Choroid plexus epithelial cell (primary cell): Measurements from ENCODE around the gene TMEM248.
A peak's percentile ranks its signal among the peaks of the same experiment; 100 is the strongest.
"Not testable (repeated sequence)": the region's sequence is repeated elsewhere in the genome, so short reads cannot be mapped to it uniquely, and the experiment has no call there.

Experiments used
- DNase-seq: peaks from one replicate; pipeline ENCODE4 v3.0.0-alpha.2; 2010; ENCODE audit warnings: low read depth
- H3K4me3 ChIP-seq: 2 replicates; pipeline ENCODE4 v1.5.1; 2011; ENCODE audit warnings: low read depth, mild to moderate bottlenecking, control low read depth, low read length, moderate library complexity
- TF ChIP-seq, protein P1 (sequence below): conservative IDR thresholded peaks from 2 replicates; pipeline ENCODE4 v1.5.1; 2011; ENCODE audit warnings: low read depth, mild to moderate bottlenecking, control low read depth, inconsistent platforms, low read length, moderate library complexity

Gene TMEM248, protein sequence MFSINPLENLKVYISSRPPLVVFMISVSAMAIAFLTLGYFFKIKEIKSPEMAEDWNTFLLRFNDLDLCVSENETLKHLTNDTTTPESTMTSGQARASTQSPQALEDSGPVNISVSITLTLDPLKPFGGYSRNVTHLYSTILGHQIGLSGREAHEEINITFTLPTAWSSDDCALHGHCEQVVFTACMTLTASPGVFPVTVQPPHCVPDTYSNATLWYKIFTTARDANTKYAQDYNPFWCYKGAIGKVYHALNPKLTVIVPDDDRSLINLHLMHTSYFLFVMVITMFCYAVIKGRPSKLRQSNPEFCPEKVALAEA

DNA sequence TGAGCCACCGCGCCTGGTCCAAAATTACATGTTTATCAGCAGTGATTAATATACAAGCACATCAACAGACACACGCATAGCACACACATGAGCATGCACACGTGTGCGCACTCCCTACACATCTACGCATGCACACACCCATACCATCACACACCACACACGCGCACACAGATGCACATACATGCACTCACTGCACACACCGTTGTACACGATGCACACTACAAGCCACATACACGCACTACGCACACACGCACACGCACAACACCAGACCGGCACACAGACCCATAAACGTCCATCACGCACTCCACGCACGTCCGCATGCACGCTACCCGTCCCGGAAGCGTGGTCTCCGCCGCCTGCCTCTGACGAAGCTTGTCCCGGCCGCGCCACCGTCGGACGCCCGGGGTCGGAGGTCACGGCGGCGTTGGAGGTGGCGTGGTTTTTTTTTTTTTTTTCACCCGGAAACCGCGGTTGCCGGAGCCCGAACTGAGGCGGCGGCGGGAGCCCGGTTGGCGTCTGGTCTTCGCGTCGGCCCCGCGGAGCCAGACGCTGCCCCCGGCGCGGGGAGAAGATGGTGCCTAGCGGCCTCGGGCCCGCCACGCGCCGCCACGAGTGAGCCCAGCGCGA is at the start of gene TMEM248:
Gene TMEM248 (plus strand): TSS at position 457 of the 627 bp plus-strand sequence. CDS start 20,641 bp downstream, outside the sequence.
- TF ChIP-seq, protein P1, sequence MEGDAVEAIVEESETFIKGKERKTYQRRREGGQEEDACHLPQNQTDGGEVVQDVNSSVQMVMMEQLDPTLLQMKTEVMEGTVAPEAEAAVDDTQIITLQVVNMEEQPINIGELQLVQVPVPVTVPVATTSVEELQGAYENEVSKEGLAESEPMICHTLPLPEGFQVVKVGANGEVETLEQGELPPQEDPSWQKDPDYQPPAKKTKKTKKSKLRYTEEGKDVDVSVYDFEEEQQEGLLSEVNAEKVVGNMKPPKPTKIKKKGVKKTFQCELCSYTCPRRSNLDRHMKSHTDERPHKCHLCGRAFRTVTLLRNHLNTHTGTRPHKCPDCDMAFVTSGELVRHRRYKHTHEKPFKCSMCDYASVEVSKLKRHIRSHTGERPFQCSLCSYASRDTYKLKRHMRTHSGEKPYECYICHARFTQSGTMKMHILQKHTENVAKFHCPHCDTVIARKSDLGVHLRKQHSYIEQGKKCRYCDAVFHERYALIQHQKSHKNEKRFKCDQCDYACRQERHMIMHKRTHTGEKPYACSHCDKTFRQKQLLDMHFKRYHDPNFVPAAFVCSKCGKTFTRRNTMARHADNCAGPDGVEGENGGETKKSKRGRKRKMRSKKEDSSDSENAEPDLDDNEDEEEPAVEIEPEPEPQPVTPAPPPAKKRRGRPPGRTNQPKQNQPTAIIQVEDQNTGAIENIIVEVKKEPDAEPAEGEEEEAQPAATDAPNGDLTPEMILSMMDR, result no peak
- peak; percentile 87 for DNase-seq
- H3K4me3 ChIP-seq, result peak within 1 kb of the TSS; percentile 95

DNA sequence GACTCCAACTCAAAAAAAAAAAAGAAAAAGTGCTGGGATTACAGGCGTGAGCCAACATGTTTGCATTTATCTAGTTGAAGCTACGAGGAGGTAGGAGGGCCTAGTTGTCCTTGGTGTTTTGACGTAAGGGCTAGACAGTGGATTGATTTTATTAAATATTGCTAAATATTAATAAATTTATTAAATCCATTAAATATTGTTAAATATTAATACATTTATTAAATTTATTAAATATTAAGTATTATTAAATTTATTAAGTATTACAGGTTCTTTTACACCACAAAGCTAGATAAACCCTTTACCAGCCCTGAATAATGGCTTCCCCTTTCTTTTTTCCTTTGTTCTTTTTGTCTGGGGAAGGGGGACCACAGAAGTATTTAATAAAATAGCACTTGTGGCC is 47.5 kb upstream of the TMEM248 start:
- no peak overlapping the region for H3K4me3 ChIP-seq
- DNase-seq, result no peak
- TF ChIP-seq, protein P1, result no peak

DNA sequence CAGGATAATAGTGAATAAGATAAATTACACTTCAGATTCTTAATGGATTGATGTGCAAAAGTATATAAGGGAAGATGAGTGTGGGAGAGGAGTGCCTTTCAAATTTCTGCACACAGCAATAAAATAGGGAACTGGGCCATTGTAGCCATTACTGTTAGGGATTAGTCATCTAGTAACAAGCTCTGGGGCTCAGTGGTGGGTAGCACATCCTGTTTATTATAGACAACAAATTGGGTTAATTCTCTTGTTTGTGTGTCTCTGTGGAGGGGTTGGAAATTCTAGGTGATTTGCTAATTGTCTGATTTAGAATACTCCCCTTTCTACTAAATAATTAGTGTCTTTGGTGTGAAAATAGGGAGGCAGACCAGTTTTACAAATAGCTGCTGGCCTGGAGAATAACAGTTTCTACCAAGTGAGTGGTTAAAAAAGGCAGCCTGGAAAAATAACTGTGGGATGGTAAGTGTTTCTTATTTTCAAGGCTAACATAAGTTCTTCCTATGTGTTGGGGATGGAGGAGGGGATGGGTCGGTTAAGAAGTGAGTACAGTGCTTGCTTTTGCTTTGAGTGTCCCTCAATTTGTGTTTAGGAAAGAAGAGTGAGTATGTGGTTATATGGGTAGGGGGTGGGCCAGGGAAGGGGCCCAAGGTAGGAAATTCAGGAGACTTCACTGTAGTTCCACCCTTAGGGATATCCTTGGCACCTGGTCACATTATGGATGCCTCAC is 43.3 kb upstream of the TMEM248 start:
- DNase-seq, result peak; percentile 15
- TF ChIP-seq, protein P1, result no peak
- H3K4me3 ChIP-seq, result no peak overlapping the region

DNA sequence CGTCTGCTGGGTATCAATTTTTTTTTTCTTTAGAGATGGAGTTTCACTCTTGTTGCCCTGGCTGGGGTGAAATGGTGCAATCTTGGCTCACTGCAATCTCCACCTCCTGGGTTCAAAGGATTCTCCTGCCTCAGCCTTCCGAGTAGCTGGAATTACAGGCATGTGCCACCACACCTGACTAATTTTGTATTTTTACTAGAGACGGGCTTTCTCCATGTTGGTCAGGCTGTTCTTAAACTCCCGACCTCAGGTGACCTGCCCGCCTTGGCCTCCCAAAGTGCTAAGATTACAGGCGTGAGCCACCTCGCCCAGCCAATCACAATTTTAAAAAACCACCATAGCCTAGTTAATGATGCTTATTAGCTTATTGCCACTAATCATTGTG is 42.7 kb upstream of the TMEM248 start:
- not testable (repeated sequence) for H3K4me3 ChIP-seq, DNase-seq

DNA sequence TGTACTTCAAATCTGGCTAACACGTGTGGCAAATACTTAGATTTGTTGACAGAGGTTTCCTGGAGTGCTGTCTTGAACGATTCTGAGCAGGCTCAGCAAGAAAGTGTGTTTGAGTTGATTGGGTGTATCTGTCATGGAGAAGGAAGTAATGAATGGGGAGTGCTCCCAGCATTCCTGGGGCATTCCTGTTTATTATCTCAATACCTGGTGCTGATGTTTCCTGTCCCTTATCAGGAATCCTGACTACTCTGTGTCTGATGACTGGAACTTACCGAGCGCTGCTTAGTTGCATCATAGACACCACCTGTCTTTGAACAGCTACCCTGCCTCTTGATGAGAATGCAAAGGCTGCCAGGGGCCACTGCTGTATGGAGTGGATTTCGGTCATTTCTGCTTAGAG is 41.0 kb upstream of the TMEM248 start:
- TF ChIP-seq, protein P1, result no peak
- no peak for DNase-seq
- H3K4me3 ChIP-seq, result no peak overlapping the region

DNA sequence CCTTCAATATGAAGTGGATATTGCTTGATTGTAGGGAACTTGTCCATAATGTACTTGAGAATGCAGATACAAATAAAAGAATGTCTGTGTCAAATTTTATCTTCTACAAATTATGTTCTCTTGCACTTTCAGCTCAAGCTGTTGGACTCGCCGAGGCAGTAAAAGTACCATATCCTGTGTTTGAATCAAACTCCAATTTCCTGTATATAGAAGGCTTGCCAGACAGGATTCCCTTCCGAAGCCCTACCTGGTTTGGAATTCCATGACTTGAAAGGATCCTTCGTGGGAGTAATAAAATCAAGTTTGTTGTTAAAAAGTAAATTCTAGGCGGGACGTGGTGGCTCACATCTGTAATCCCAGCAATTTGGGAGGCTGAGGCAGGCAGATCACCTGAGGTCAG is 40.4 kb upstream of the TMEM248 start:
- not testable (repeated sequence) for H3K4me3 ChIP-seq, DNase-seq

DNA sequence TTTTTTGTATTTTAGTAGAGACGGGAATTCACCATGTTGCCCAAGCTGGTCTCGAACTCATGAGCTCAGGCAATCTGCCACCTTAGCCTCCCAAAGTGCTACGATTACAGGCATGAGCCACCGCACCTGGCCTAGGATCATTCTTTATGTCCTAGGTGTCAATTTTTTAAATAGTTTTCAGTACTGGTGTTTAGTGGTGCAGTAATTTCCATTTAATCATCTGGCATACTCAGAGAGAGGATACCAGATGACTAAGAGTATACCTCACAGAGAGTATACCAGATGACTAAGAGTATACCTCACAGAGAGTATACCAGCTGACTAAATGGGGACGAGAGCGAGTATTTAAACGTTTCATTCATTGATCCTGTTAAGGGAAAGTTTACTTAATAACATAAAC is 37.3 kb upstream of the TMEM248 start:
- TF ChIP-seq, protein P1, result no peak
- DNase-seq, result peak; percentile 14
- H3K4me3 ChIP-seq, result no peak overlapping the region

DNA sequence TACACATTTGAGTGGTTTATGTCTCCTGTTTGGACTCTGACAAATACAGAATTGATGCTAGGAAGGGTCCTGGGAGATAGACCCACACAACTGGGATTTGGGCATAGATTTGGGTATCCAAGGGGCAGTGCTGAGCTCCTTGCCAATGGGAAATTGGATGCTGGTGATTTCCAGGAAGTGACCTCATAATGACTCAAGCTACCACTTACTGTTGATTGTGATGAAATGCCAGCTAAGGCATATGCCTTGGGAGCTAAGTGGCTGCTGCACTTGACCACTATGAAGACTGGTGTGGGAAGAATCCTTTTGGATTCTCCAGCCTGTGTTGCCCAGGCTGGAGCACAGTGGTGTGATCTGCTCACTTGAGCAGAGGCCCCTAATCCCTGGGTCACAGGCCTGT is 36.5 kb upstream of the TMEM248 start:
- DNase-seq, H3K4me3 ChIP-seq: not testable (repeated sequence)
